IMR-90 (cell line): ENCODE results near the gene DDX31. TPM values are rescaled to one million over a fixed set of nuclear protein-coding genes. Genes with fewer than 3 reads are reported as not detected.

Experiments used
- ATAC-seq: fragments of 200-7000 bp; cut with Tn5 transposase; 2 replicates; pipeline ENCODE4 v1.9.1; 2020; ENCODE audit warnings: low read depth, mild to moderate bottlenecking, moderate library complexity
- BruUV-seq: library from RNA; stranded (reverse); fragments of 400-500 nt; replicated peaks from 2 replicates; lab custom pipeline; 2021; lab: Mats Ljungman, UMichigan
- CTCF ChIA-PET: fragments of 300-600 bp; formaldehyde crosslinking; extraction: SDS; loops from one replicate; lab custom pipeline; 2021; ENCODE audit warnings: antibody characterized with exemption; lab: Yijun Ruan, JAX
- POLR2A ChIA-PET: fragments of 300-600 bp; sonication (Branson Sonifier 250); formaldehyde crosslinking; loops from one replicate; lab custom pipeline; 2022; ENCODE audit warnings: antibody characterized with exemption; ENCODE audit not compliant: unreplicated experiment; lab: Charles Lee
- DNase-seq: peaks from one replicate; pipeline ENCODE4 v3.0.0; 2013
- H2AFZ ChIP-seq: replicated peaks from 2 replicates; pipeline ENCODE3; 2013; ENCODE audit warnings: low read length, mild to moderate bottlenecking; ENCODE audit not compliant: poor library complexity
- H2AK5ac ChIP-seq: 2 replicates; pipeline ENCODE4 v1.6.1; 2013; ENCODE audit warnings: low read depth, low read length, inconsistent platforms
- H2AK9ac ChIP-seq: replicated peaks from 2 replicates; pipeline ENCODE3; 2013; ENCODE audit warnings: mild to moderate bottlenecking, low read depth, low read length, moderate library complexity; ENCODE audit not compliant: poor library complexity
- H2BK120ac ChIP-seq: 2 replicates; pipeline ENCODE4 v1.6.1; 2013; ENCODE audit warnings: low read depth, low read length, inconsistent platforms
- H2BK15ac ChIP-seq: 3 replicates; pipeline ENCODE4 v1.6.1; 2013; ENCODE audit warnings: low read depth, low read length, inconsistent platforms
- H2BK20ac ChIP-seq: 2 replicates; pipeline ENCODE4 v1.6.1; 2013; ENCODE audit warnings: low read depth, mild to moderate bottlenecking, inconsistent platforms, low read length, moderate library complexity
- H2BK5ac ChIP-seq: 2 replicates; pipeline ENCODE4 v1.6.1; 2013; ENCODE audit warnings: mild to moderate bottlenecking, low read depth, low read length, inconsistent platforms; ENCODE audit not compliant: poor library complexity, severe bottlenecking
- H3K14ac ChIP-seq: replicated peaks from 2 replicates; pipeline ENCODE4 v1.6.1; 2013; ENCODE audit warnings: low read depth, low read length, inconsistent platforms
- H3K18ac ChIP-seq: 2 replicates; pipeline ENCODE4 v1.6.1; 2013; ENCODE audit warnings: low read depth, low read length, control low read depth
- H3K23ac ChIP-seq: 2 replicates; pipeline ENCODE4 v1.6.1; 2013; ENCODE audit warnings: low read depth, low read length, inconsistent platforms
- H3K27ac ChIP-seq: 2 replicates; pipeline ENCODE4 v1.5.1; 2013; ENCODE audit warnings: mild to moderate bottlenecking, control low read depth, low read length; ENCODE audit not compliant: insufficient read depth
- H3K27me3 ChIP-seq: 2 replicates; pipeline ENCODE4 v1.6.1; 2013; ENCODE audit warnings: low read length; ENCODE audit not compliant: control insufficient read depth, insufficient read depth
- H3K36me3 ChIP-seq: 2 replicates; pipeline ENCODE4 v1.6.1; 2013; ENCODE audit warnings: low read length, mixed read lengths; ENCODE audit not compliant: control insufficient read depth, insufficient read depth
- H3K4ac ChIP-seq: 2 replicates; pipeline ENCODE4 v1.6.1; 2013; ENCODE audit warnings: low read depth, low read length, inconsistent platforms
- H3K4me1 ChIP-seq: 2 replicates; pipeline ENCODE4 v1.6.1; 2013; ENCODE audit warnings: low read length, mixed read lengths; ENCODE audit not compliant: control insufficient read depth, insufficient read depth
- H3K4me2 ChIP-seq: 2 replicates; pipeline ENCODE4 v1.6.1; 2013; ENCODE audit warnings: low read depth, mild to moderate bottlenecking, control low read depth, low read length, moderate library complexity
- H3K4me3 ChIP-seq: 2 replicates; pipeline ENCODE4 v1.5.1; 2013; ENCODE audit warnings: low read depth, mild to moderate bottlenecking, control low read depth, low read length, moderate library complexity; ENCODE audit not compliant: insufficient read depth
- H3K56ac ChIP-seq: 2 replicates; pipeline ENCODE4 v1.6.1; 2013; ENCODE audit warnings: low read length, inconsistent platforms; ENCODE audit not compliant: insufficient read depth; ENCODE audit errors: extremely low read depth
- H3K79me1 ChIP-seq, 2 experiments: 2 replicates each; pipeline ENCODE4 v1.6.1; 2013; ENCODE audit warnings: low read length in 2 of 2, inconsistent platforms in 1 of 2, low read depth in 1 of 2
- H3K9ac ChIP-seq: 2 replicates; pipeline ENCODE4 v1.6.1; 2013; ENCODE audit warnings: low read depth, low read length, control low read depth
- H3K9me1 ChIP-seq: 2 replicates; pipeline ENCODE4 v1.6.1; 2013; ENCODE audit warnings: low read length, inconsistent platforms; ENCODE audit not compliant: insufficient read depth
- H3K9me3 ChIP-seq: 2 replicates; pipeline ENCODE4 v1.6.1; 2013; ENCODE audit warnings: low read length; ENCODE audit not compliant: control insufficient read depth, insufficient read depth
- H4K20me1 ChIP-seq: 2 replicates; pipeline ENCODE4 v1.6.1; 2013; ENCODE audit warnings: low read length, inconsistent platforms; ENCODE audit not compliant: insufficient read depth
- H4K5ac ChIP-seq: 2 replicates; pipeline ENCODE4 v1.6.1; 2013; ENCODE audit warnings: mild to moderate bottlenecking, low read depth, low read length, control low read depth
- H4K8ac ChIP-seq, 2 experiments: 2 replicates each; pipeline ENCODE4 v1.6.1; 2013; ENCODE audit warnings: low read depth in 2 of 2, low read length in 2 of 2, control low read depth in 1 of 2, inconsistent platforms in 1 of 2
- H4K91ac ChIP-seq: 2 replicates; pipeline ENCODE4 v1.6.1; 2013; ENCODE audit warnings: low read depth, low read length, inconsistent platforms; ENCODE audit not compliant: insufficient read depth
- BHLHE40 ChIP-seq: fragments of 150-350 bp; IDR thresholded peaks from 2 replicates; pipeline ENCODE4 v1.6.1; 2016; ENCODE audit warnings: mild to moderate bottlenecking, low read depth, low read length
- CEBPB ChIP-seq: IDR thresholded peaks from 2 replicates; pipeline ENCODE4 v1.6.1; 2012; ENCODE audit warnings: low read depth, low read length, improper control_type of control experiment
- CHD1 ChIP-seq: IDR thresholded peaks from 2 replicates; pipeline ENCODE4 v1.6.1; 2012; ENCODE audit warnings: low read depth, low read length, improper control_type of control experiment
- FOS ChIP-seq: fragments of 150-350 bp; IDR thresholded peaks from 2 replicates; pipeline ENCODE4 v1.6.1; 2016; ENCODE audit warnings: low read depth, low read length
- MAFK ChIP-seq: IDR thresholded peaks from 2 replicates; pipeline ENCODE4 v1.6.1; 2012; ENCODE audit warnings: low read depth, low read length, improper control_type of control experiment
- MAZ ChIP-seq: IDR thresholded peaks from 2 replicates; pipeline ENCODE4 v1.6.1; 2012; ENCODE audit warnings: low read depth, mild to moderate bottlenecking, low read length, improper control_type of control experiment, moderate library complexity, borderline replicate concordance
- MXI1 ChIP-seq: IDR thresholded peaks from 2 replicates; pipeline ENCODE4 v1.6.1; 2012; ENCODE audit warnings: low read depth, mild to moderate bottlenecking, low read length, moderate library complexity, borderline replicate concordance
- NFE2L2 ChIP-seq: fragments of 150-350 bp; IDR thresholded peaks from 2 replicates; pipeline ENCODE4 v1.6.1; 2016; ENCODE audit warnings: low read depth, mild to moderate bottlenecking, low read length
- POLR2A ChIP-seq: IDR thresholded peaks from 2 replicates; pipeline ENCODE4 v1.6.1; 2012; ENCODE audit warnings: mild to moderate bottlenecking, low read depth, low read length
- RAD21 ChIP-seq: IDR thresholded peaks from 2 replicates; pipeline ENCODE4 v1.6.1; 2012; ENCODE audit warnings: low read length, improper control_type of control experiment
- RCOR1 ChIP-seq: IDR thresholded peaks from 2 replicates; pipeline ENCODE4 v1.6.1; 2012; ENCODE audit warnings: mild to moderate bottlenecking, low read length, improper control_type of control experiment; ENCODE audit not compliant: insufficient replicate concordance
- RFX5 ChIP-seq: IDR thresholded peaks from 2 replicates; pipeline ENCODE4 v1.8.0; 2012; ENCODE audit warnings: low read depth, mild to moderate bottlenecking, low read length, moderate library complexity
- SMC3 ChIP-seq: fragments of 150-350 bp; IDR thresholded peaks from 2 replicates; pipeline ENCODE4 v1.6.1; 2016; ENCODE audit warnings: low read depth, mild to moderate bottlenecking, antibody characterized with exemption, low read length, moderate library complexity
- dilution Hi-C: fragments of 300-500 bp; cut with HindIII; formaldehyde crosslinking; loops from one replicate; pipeline ENCODE4 v1.14.3; 2018; ENCODE audit warnings: low sequenced_read_pairs; ENCODE audit not compliant: unreplicated experiment
- in situ Hi-C: fragments of 300-500 bp; cut with MboI; formaldehyde crosslinking; loops from 3 replicates; pipeline ENCODE4 v1.14.3; 2019; ENCODE audit warnings: low sequenced_read_pairs, inconsistent platforms, mixed read lengths
- intact Hi-C: fragments of 100-400 bp; cut with micrococcal nuclease; formaldehyde crosslinking; loops from 2 replicates; pipeline ENCODE4 v1.10.0; 2022
- polyA plus RNA-seq, 3 experiments: library from polyadenylated mRNA; depleted of rRNA; stranded (reverse); fragments of >200 nt; gene quantifications; 2 replicates each; pipeline ENCODE4 v1.2.3, GENCODE V29; 2012; ENCODE audit warnings: low replicate concordance in 1 of 3
- total RNA-seq: library from RNA; depleted of rRNA; stranded (reverse); fragments of >200 nt; gene quantifications from 2 replicates; pipeline ENCODE4 v1.2.3, GENCODE V29; 2012
- TF ChIP-seq, protein P1 (sequence below): conservative IDR thresholded peaks from 2 replicates; pipeline ENCODE4 v1.5.1; 2012; ENCODE audit warnings: mild to moderate bottlenecking, low read depth, low read length, improper control_type of control experiment
- TF ChIP-seq, protein P2 (sequence below): fragments of 150-350 bp; IDR thresholded peaks from 2 replicates; pipeline ENCODE4 v1.6.1; 2016; ENCODE audit warnings: low read depth, mild to moderate bottlenecking, low read length, moderate library complexity, borderline replicate concordance
- TF ChIP-seq, protein P3 (sequence below): fragments of 150-350 bp; IDR thresholded peaks from 2 replicates; pipeline ENCODE4 v1.6.1; 2017; ENCODE audit warnings: mild to moderate bottlenecking, antibody characterized with exemption, low read length, low read depth

DDX31 gene
- total and polyA plus RNA-seq, 2 of the 4 experiments (the other 2 are of a cell fraction), result 10.7 to 14.0 TPM

DNA sequence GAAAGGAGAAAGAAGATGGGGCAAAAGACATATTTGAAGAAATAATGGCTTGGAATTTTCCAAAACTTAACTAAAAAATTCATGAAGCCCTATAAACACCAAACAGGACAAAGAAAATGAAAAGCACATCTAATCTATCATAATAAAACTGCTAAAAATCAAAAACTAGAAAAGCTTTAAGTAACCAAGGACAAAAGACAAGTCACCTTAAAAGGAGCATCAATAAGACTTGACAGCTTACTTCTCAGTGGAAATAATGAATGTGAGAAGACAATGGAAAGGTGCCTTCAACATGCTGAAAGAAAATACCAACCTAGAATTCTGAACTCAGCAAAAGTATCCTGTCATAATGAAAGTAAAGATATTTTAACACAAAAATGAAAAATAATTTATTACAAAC is 27.4 kb upstream of the DDX31 start:
- Histone ChIP-seq H3K18ac (no peak overlapping the region), H4K91ac (no peak overlapping the region), H2AK9ac (no peak overlapping the region), H3K4ac (no peak overlapping the region), H3K9me3 (peaks cover 4% of the 10 kb centered on the region), H3K23ac (no peak overlapping the region), H3K56ac (no peak overlapping the region), H3K4me1 (no peaks in the 10 kb centered on the region), H2BK20ac (no peak overlapping the region), H3K36me3 (no peaks in the 10 kb centered on the region), H2BK5ac (no peak overlapping the region), H2BK120ac (no peak overlapping the region), H3K14ac (no peak overlapping the region), H3K4me3 (no peak overlapping the region), H2AK5ac (no peak overlapping the region), H4K20me1 (no peaks in the 10 kb centered on the region), H3K9ac (no peak overlapping the region), H3K27me3 (no peaks in the 10 kb centered on the region), H3K79me1 (no peaks in the 10 kb centered on the region; a peak in 1 of 4 replicates), H2AFZ (no peak overlapping the region), H3K9me1 (no peaks in the 10 kb centered on the region), H2BK15ac (no peak overlapping the region), H4K5ac (no peak overlapping the region), H3K4me2 (no peak overlapping the region), H3K27ac (no peak overlapping the region), H4K8ac (no peak overlapping the region)
- no peak for ATAC-seq
- intact Hi-C loops (no loop called here), in situ Hi-C loops (no loop called here), dilution Hi-C loops (no loop called here)
- CTCF ChIA-PET, result no interaction called here
- POLR2A ChIA-PET, result no interaction called here
- no peak for DNase-seq
- TF ChIP-seq, protein P1, sequence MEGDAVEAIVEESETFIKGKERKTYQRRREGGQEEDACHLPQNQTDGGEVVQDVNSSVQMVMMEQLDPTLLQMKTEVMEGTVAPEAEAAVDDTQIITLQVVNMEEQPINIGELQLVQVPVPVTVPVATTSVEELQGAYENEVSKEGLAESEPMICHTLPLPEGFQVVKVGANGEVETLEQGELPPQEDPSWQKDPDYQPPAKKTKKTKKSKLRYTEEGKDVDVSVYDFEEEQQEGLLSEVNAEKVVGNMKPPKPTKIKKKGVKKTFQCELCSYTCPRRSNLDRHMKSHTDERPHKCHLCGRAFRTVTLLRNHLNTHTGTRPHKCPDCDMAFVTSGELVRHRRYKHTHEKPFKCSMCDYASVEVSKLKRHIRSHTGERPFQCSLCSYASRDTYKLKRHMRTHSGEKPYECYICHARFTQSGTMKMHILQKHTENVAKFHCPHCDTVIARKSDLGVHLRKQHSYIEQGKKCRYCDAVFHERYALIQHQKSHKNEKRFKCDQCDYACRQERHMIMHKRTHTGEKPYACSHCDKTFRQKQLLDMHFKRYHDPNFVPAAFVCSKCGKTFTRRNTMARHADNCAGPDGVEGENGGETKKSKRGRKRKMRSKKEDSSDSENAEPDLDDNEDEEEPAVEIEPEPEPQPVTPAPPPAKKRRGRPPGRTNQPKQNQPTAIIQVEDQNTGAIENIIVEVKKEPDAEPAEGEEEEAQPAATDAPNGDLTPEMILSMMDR, result no peak
- TF ChIP-seq FOS (no peak), CHD1 (no peak), CEBPB (no peak), BHLHE40 (no peak), RCOR1 (no peak), RFX5 (no peak), MXI1 (no peak), SMC3 (no peak), MAZ (no peak), NFE2L2 (no peak), MAFK (no peak), RAD21 (no peak), POLR2A (no peak)
- TF ChIP-seq, protein P2, sequence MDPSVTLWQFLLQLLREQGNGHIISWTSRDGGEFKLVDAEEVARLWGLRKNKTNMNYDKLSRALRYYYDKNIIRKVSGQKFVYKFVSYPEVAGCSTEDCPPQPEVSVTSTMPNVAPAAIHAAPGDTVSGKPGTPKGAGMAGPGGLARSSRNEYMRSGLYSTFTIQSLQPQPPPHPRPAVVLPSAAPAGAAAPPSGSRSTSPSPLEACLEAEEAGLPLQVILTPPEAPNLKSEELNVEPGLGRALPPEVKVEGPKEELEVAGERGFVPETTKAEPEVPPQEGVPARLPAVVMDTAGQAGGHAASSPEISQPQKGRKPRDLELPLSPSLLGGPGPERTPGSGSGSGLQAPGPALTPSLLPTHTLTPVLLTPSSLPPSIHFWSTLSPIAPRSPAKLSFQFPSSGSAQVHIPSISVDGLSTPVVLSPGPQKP, result no peak
- TF ChIP-seq, protein P3, sequence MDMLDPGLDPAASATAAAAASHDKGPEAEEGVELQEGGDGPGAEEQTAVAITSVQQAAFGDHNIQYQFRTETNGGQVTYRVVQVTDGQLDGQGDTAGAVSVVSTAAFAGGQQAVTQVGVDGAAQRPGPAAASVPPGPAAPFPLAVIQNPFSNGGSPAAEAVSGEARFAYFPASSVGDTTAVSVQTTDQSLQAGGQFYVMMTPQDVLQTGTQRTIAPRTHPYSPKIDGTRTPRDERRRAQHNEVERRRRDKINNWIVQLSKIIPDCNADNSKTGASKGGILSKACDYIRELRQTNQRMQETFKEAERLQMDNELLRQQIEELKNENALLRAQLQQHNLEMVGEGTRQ, result no peak
- BruUV-seq, result no TSS peak
